ENCODE data around the gene GRIP1.

The GRIP1 gene

GRCh38 chr12:66303316-66303804 lies 375.5 kb downstream of the GRIP1 start:
- peak; percentile 40 for DNase-seq

GRCh38 chr12:66302827-66303169 lies 376.1 kb downstream of the GRIP1 start:
- no peak for DNase-seq

- DNase-seq: peak; percentile 99
Measured at GRCh38 chr12:66301944-66302826, 376.7 kb downstream of the GRIP1 start, which contains the start of gene HELB. Gene HELB, plus strand, starts transcription at chr12:66302493. Its CDS starts 111 bp downstream, at chr12:66302604.

GRCh38 chr12:66297923-66298322 lies 381.0 kb downstream of the GRIP1 start:
- no peak for DNase-seq
